Esophagus squamous epithelium (tissue), 4 donors: ENCODE data around the gene BCAR3.

Source experiments
- CTCF ChIP-seq, 6 experiments: fragments of 450-650 bp in 4 of 6; fragments of 200-600 bp in 2 of 6; sonication (generic) in 2 of 6; IDR thresholded peaks; one replicate each; pipeline ENCODE4 v1.5.1; 2016 to 2019; ENCODE audit warnings: antibody characterized with exemption in 6 of 6, mild to moderate bottlenecking in 4 of 6, moderate library complexity in 4 of 6
- POLR2A ChIP-seq, 4 donors: fragments of 450-650 bp; IDR thresholded peaks; one replicate each; pipeline ENCODE4 v1.6.1; 2017; ENCODE audit warnings: antibody characterized with exemption in 4 of 4, mild to moderate bottlenecking in 4 of 4, moderate library complexity in 3 of 4

- TF ChIP-seq CTCF (IDR thresholded peaks at IDR 0.05) (no peak), POLR2A (IDR thresholded peaks at IDR 0.05) (no peak)
Observed at GRCh38 chr1:93630168-93630567, 51.5 kb downstream of the BCAR3 start.
